Loucy (cell line): Measurements from ENCODE around the gene ADAMTS19.

Experiments used
- EZH2phosphoT487 ChIP-seq: fragments of 200-600 bp; IDR thresholded peaks from 2 replicates; pipeline ENCODE4 v1.6.1; 2018; ENCODE audit warnings: antibody characterized with exemption, mild to moderate bottlenecking, moderate library complexity, borderline replicate concordance
- TF ChIP-seq, protein P1 (sequence below): fragments of 200-600 bp; sonication (generic); conservative IDR thresholded peaks from 2 replicates; pipeline ENCODE4 v1.5.1; 2014; ENCODE audit warnings: mild to moderate bottlenecking, antibody characterized with exemption, low read length

DNA sequence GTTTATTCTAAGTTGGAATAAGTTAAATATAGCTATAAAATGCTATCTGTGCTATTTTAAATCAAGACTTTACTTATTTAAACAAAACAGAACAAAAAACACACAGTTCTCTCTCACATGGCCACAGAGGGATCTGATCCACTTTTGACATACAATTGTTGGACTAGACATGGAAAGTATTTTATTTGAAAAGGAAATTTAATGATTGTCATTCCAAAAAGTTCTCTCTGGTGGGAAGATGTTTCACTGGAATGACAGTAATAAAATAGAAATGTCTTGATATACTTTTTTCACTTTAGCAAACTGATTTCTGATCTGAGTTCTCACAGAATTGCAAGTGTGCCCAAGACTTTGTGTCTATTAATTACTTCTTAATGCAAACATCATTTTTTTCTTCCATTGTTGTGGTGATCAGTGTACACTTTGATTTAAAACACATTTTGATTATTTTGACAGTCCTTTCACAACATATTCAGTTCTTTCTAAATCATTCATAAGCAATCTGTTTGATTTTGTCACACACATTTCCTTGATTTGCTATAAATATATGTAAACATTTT lies 257.7 kb downstream of the ADAMTS19 start:
- TF ChIP-seq, protein P1, sequence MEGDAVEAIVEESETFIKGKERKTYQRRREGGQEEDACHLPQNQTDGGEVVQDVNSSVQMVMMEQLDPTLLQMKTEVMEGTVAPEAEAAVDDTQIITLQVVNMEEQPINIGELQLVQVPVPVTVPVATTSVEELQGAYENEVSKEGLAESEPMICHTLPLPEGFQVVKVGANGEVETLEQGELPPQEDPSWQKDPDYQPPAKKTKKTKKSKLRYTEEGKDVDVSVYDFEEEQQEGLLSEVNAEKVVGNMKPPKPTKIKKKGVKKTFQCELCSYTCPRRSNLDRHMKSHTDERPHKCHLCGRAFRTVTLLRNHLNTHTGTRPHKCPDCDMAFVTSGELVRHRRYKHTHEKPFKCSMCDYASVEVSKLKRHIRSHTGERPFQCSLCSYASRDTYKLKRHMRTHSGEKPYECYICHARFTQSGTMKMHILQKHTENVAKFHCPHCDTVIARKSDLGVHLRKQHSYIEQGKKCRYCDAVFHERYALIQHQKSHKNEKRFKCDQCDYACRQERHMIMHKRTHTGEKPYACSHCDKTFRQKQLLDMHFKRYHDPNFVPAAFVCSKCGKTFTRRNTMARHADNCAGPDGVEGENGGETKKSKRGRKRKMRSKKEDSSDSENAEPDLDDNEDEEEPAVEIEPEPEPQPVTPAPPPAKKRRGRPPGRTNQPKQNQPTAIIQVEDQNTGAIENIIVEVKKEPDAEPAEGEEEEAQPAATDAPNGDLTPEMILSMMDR: no peak
- no peak for TF ChIP-seq EZH2phosphoT487
